Ureter (tissue), 1 donor: ENCODE measurements around the gene CBFA2T2. TPM values are rescaled to one million over a fixed set of nuclear protein-coding genes. Genes with fewer than 3 reads are reported as not detected.

ENCODE experiments used
- DNase-seq: peaks from one replicate; pipeline ENCODE4 v3.0.0-alpha.2; 2020; ENCODE audit warnings: low spot score
- total RNA-seq: library from RNA; stranded (reverse); gene quantifications from one replicate; pipeline ENCODE4 v1.2.4, GENCODE V29; 2023
- donor health status: DM: yes; HTN: yes; CAD: no.

CBFA2T2 gene
- total RNA-seq, 1 donor from 2014 or later, result 20.7 TPM

DNA sequence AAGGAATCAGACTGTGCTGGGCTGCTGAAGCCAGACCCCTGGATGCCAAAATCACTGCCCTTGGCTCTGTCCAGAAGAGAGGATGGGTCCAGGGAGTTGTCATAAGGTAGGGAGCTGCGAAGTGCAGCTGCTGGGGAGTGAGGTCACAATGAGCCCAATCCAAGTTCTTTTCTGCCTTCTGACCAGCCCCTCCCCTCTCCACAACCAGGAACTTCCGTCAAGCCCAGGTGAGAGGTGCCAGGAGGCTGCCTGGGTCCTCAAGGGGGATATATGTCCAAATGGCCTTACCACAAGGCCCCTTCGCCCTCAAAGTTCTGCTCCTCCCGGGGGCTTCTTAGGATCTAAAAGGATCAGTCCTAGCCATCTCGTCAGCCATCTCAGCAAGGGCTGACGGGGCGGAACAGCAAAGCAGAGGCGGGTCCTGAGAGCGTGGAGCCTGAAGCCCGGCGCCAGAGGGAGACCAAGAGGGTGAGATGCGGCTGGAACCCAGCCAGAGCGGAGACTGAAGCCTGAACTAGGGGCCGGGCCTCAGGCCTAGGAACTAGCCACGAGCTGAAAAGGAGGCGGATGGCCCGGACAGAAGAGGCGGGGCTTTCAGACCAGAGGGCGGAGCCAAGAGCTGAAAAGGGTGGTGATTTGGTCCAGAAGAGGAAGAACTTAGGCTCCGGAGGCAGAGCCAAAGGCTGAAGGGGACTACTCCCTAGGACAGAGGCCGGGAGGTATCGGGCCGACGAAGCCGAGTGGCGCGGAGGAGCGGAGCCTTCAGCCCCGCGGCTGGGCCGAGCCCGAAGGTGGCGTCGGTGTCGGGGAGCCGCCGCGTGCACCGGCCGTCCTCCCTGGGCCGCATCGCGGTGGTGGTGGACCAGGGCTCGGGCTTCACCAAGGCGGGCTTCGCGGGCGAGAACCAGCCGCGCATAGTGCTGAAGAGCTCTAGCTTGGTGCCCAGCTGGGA, 176.7 kb downstream of the CBFA2T2 start, which contains the start of gene ACTL10:
TSS of gene ACTL10 (plus strand) at position 651 of the 952 bp plus-strand sequence. CDS start 555 bp downstream, outside the sequence.
- DNase-seq, result peak; percentile 98

- DNase-seq, result no peak
These were observed 177.4 kb downstream of the CBFA2T2 start for GRCh38 chr20:33667245-33667675.

DNA sequence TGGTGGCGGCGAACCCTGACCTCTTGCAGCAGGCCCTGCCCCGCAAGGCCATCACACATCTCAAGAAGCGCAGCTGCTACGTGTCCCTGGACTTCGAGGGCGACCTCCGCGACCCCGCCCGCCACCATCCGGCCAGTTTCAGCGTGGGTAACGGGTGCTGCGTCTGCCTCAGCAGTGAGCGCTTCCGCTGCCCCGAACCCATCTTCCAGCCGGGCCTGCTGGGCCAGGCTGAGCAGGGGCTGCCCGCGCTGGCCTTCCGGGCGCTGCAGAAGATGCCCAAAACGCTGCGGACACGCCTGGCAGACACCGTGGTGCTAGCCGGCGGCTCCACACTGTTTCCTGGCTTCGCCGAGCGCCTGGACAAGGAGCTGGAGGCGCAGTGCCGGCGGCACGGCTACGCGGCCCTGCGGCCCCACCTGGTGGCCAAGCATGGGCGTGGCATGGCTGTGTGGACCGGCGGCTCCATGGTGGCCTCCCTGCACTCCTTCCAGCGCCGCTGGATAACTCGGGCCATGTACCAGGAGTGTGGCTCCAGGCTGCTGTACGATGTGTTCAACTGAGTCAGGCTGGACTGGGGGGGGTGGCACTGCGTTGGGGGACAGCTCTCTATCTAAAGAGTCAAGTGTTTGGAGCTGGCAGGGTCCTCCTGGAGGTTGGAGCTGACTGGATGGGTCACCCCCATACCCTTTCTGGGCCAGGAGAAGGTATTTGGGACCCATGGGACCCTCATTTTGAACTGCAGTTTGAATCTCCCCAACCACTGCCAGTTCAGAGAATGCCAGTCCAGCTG, 178.0 kb downstream of the CBFA2T2 start:
- peak; percentile 79 for DNase-seq

GRCh38 chr20:33668466-33669155, 178.7 kb downstream of the CBFA2T2 start:
- no peak for DNase-seq

GRCh38 chr20:33669224-33669623, 179.3 kb downstream of the CBFA2T2 start:
- DNase-seq, result no peak

DNA sequence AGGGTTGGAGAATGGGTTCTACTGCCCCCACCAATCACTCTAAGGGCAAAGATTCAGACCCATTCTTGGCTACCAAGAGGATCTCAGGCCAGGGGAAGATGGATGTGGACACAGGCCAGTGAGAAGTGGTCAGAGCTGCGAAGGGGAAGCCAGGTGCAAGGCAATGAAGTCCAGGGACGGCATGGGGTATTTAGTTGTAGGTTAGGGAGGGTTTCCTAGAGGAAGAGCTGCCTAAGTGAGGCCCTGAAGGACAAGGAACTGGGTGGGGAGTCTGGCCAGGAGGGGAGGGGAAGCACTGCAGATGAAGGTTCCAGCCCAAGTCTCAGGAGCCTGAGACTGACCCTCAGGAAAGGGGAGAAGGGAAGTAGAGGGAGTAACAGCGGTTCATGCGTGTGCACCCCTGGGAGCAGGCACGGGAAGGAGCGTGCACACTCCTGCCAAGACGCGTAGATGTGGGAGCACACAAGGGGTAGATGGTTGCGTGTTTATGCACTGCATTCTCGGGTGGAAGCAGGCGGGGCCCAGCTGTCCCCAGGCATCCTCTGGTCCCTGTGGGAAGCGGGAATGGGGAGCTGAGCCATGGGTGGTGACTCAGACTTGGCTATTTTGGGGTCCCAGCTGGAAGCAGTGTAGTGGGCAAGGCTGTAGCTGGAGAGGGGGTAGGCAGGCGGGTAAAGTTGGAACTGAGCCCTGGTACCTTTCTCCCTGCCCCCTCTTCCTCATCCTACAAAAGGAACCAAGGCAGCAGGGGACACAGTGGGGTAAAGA, 180.2 kb downstream of the CBFA2T2 start:
- no peak for DNase-seq

GRCh38 chr20:33670715-33671499, 181.0 kb downstream of the CBFA2T2 start:
- no peak for DNase-seq

DNA sequence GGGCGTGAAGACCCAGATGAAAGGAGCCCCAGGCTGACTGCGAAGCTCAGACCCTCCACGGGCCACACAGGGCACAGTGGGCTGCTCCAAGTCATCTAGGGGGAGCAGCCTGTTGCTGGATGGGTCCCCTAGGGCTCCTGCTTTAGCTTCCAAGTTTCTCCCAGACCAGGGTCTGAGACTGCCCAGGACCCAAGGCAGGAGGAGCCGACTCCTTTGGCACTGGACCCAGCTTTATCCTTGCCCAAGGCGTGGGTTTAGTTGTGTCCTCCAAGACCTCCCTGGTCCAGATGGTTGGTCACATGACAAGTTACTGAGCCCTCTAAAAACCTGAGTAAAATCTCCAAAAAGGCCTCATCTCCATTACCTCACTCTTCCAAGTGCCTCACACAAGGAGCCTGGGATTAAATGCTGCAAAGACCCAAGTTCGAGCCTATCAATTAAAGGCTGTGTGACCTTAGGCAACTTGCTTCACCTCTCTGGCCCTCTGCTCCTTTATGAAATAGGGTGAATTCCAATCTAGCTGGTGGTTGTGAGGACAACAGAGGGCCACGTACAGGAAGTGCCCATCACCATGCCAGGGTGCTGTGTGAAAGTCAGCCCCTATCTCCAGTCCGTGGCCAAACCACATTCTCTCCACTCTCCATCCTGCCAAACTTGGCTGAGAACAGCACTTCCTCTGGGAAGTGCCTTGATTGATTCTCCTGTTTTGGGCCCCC, 181.8 kb downstream of the CBFA2T2 start:
- DNase-seq, result no peak

- no peak for DNase-seq
These were observed 182.7 kb downstream of the CBFA2T2 start for GRCh38 chr20:33672426-33673113.

- DNase-seq, result no peak
These were observed 183.2 kb downstream of the CBFA2T2 start for GRCh38 chr20:33673114-33673409.

DNA sequence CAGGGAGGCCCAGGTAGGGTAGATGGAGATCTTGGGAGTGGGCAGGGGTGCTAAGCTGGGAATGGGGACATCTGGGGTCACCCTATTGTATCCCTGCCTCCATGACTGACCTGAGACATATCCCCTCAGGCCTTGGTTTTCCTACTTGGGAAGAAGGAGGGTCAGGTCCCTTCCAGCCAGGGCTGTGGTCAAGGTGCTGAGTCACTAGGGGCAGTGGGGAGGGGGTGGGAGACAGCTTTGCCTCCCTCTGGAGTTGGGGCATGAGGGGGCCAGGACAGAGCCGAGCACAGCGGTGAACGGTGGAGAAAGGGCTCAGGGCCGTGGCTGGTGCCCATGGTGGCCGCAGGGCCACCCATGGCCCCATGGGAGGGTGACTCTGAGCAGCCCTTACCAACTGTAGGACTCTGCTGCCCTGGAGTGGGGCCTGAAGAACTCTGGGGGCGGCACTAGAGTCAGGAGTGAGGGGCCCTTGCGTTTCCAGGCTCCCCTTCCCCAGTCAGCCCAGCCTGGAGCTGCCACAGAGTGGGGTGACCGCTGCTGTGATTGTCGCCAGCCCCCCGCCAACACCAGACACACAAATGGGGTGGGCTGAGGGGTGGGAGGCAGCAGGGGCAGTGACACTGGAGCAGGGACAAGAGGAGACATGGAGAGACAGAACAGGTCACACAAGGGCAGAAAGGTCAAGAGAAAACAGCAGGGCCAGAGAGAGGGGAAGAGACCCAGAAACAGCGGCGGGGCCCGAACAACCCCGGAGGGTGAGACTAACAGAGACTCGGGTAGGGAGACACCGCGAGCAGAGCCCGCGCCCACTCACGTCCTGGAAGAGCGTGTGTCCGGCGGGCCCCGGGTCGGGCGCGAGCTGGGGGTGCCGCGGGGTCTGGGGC, 183.8 kb downstream of the CBFA2T2 start:
- DNase-seq, result no peak

DNA sequence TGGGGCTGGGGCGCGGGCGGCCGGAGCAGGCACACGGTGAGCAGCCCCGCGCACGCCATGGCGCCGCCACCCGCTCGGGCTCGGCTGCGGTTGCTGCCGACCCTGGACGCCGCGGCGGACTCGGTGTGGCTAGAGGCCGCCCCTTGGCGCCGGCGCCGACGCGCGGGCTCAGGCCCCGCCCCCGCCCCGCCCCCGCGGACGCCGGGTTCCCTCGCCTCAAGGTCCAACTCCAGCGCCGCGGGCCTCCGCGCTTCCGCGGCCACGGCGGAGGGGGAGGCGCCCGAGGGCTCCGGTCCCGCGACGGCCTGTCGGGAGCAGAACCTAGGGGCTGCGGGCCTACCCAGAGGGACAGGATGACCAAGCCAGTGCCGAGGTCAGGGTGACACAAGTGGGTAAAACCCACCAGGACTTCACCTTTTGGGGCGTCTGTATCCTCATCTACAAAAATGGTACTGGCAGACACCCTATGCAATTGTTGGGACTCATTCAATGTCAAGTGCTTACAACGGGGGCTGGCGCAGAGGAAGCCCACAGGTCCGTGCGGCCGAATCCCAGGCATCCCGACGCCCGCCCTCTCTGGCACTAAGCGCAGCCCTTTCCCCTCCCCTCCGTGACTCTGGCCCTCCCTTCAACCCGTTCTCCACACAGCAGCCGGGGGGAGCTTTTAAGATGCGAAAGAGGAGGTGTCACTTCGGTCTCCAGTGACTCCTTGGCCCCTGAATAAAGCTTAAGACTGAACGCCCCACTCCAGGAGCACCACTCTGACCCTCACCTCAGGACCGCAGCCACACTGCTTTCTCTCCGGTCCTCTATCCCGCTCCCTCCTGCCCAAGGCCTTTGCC, 184.6 kb downstream of the CBFA2T2 start, which contains the start of gene NECAB3:
TSS of gene NECAB3 (minus strand) at position 135 of the 842 bp plus-strand sequence. CDS start at position 59, 76 bp downstream.
- no peak for DNase-seq

GRCh38 chr20:33675136-33675959, 185.5 kb downstream of the CBFA2T2 start:
- no peak for DNase-seq

DNA sequence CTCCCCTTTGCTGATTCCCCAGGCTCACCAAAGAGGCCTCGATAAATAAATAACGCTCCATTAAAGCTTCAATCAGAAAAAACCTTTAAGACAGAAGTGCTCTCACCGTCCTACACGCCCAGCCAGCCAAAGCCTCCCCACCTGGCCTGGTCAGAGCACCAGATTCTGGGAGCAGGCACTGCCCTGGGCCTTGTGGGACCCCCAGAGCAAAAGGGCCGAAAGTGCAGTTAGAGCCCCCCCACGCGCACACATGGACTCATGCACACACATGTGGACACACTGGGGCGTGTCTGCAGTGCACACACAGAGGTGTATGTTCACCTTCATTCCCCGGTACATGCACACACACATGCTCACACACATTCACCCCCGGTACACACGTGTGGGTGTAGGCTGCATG, 186.2 kb downstream of the CBFA2T2 start:
- no peak for DNase-seq

- no peak for DNase-seq
These were observed 187.1 kb downstream of the CBFA2T2 start for GRCh38 chr20:33676652-33677645.
